Putamen (tissue), 1 donor: ENCODE results near the gene H2BK1.
A peak's percentile ranks its signal among the peaks of the same experiment; 100 is the strongest.

Source experiments
- DNase-seq: peaks from one replicate; pipeline ENCODE4 v3.0.0-alpha.2; 2016; ENCODE audit warnings: low spot score

H2BK1 gene

DNA sequence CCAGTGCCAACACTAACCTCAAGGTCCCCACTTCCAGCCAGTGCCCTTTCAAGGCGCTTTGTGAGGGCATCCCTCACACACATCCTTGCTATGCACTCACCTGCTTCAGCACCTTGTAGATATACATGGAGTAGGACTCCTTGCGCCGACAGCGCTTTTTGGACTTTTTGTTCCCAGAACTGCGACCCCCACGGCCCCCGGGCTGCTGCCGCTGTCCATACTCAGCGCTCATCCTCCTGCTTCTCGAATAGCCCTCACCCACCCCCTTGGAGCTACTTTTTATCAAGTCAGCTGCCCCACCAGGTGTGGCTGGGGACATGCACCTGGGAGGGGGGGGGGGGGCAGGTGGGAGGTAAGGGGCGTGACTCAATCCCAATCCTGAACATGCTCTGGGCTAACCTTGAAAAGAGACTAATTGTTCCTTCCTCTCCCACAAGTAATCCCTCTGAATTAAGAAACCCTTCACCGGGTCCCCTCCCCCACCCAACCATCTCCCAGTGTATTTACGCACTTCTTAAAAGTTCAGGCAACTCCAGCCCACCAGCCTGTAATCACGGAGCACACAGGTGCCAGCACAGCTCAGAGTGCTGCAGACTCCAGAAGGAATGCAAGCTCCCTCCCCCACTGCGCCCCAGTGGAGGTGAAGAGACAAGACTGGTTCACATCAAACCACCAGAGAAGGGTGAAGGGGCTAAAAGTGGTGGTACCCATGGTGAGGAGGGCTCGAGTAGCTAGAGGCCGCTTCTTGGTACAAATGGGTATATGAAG lies at the start of gene H2BK1:
H2BK1 (minus strand) TSS at position 402 of the 768 bp plus-strand sequence; CDS start at position 232, 170 bp downstream.
- no peak for DNase-seq

DNA sequence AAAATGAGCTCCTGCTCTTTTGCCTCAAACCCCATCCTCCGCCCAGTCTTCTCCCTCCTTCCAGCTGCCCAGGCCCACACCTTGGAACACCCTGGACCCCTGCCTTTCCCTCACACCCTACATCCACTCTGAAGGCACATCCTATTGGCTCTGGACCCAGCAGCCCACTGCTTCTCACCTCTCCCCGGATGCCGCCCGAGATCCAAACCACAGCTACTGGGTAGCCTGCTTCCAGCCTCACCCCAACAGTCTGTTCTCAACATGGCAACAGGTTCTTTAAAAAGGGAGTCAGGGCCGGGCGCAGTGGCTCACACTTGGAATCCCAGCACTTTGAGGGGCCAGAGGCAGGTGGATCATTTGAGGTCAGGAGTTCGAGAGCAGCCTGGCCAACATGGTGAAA lies 47.7 kb upstream of the H2BK1 start:
- DNase-seq: no peak

DNA sequence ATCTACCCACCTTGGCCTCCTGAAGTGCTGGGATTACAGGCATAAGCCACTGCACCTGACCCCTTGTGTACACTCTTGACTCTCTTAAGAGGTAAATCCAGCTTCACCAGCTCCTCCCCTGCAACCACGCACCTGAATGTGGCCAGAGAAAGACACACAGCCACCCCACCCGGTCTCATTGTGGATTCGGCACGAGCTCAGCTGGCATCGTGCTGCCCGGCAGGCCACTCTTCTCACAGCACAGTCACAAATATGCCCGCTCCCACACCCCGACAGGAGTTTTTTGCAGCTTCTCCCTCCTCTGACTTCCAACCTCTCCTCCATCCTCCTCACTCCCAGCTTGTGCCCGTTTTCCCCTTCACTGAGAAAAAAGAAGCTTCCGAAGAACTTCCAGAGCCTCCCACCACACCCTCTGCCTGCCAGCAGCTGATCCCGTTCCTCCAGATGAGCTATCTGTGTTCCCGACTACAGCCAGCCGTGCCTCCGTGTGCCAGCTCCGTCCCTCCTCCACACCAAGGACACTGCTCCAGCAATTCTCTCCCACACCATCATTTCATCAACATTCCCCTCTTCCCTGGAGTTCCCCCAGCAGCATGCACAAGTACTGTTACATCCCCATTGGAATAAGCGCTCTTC lies 46.2 kb upstream of the H2BK1 start:
- no peak for DNase-seq

DNA sequence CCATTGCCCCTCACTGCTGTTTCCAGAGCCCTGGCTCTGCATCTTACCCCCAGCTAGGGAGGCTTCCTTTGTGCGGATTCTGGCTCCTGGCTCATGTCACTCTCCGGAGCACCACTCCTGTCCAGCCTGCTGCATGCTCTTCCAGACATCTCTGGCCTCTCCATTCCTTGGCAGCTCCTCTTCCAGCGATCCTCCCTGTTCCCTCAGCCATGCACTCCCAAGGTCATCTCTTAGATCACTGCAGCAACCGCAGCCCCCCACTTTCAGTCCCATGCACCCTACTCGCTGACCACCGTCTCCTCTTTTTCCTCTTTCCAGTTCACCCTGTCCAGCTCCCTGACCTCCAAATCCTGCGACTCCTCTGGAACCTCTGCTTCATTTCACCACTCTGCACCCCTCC lies 45.1 kb upstream of the H2BK1 start:
- no peak for DNase-seq

DNA sequence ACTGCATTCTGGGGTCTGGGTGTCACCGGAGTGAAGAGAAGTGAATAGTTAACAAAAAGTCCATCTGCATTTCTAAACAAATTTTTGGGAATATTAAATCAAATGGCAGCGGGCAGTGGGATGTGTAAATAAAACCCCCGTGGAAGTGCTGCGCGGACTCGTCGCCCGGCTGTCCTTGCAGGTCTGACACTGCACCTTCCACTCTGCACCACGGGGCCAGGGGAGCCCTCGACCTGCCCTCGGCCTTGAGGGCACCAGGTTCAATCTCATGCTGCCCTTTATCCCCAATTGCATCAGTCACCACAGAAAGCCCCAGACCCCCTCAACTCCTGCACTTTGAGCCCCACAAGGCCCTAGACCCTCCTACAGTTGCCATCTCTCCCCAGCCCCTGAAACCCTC lies 44.6 kb upstream of the H2BK1 start:
- DNase-seq: no peak

DNA sequence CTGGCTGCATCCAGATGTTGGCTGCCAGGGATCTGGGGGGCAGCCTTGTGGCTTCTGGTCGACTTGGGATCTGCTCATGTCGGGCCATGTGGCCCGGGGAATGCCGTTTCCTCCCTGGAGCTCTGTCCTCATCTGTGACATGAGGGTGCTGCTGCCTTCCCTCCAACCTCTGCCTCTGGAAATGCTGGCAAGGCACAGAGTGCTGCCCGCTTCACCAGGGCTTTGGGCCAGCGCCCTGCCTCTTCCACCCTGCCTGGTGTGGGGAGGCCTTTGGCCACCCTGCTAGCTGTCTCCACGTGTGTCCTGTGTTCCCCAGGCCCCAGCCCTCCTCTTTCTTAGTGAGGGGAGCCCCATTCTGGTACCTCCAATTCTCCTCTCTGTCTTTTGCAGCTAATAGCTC lies 44.0 kb upstream of the H2BK1 start:
- no peak for DNase-seq

DNA sequence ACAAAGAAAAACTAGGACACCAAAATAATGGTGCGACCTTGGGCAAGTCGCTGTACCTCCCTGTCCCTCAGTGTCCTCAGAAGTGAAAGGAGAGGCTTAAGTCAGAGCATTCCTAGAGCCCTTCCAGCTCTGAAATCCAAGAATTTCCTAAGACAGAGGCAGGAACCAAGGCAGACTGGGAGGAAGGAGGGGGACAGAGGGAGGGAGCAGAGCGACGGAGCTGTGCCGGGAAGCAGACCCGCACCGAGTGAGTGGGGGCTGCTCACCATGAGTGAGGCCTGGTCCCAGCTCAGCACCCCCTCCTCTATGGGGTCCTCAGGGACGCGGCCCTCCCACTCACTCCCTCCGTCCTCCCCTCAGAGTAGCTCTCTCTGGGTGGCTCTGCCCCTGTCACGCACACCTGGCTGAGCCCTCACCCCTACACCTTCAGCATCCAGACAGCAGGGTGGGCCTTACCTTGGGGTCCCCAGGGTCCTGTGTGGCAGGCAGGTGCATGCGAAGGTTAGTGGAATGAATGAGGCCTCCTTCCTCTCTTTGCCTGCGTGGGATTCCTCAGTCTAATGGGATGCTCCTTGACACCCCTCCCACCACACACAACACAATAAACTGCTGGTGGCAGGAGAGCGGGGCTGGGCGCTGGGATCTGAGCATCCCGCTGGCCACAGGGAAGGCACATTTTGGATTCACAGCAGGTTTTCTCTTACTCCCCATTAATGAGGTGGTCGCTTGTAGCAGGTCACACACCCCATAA lies 42.8 kb upstream of the H2BK1 start:
- DNase-seq: no peak

DNA sequence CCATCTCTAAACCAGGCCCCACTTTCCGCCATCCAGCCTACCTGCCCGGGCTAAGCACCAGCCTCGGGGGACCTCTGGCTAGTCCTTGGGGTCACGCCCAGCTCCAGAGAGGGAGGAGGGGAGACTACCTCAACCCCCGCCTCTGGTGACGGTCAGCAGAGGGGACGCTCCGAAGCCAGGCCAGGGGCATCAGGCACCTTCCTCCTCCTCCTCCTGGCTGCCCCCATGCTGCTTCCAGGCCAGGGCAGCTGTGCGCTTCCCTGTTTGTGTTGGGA lies 42.2 kb upstream of the H2BK1 start:
- no peak for DNase-seq

DNA sequence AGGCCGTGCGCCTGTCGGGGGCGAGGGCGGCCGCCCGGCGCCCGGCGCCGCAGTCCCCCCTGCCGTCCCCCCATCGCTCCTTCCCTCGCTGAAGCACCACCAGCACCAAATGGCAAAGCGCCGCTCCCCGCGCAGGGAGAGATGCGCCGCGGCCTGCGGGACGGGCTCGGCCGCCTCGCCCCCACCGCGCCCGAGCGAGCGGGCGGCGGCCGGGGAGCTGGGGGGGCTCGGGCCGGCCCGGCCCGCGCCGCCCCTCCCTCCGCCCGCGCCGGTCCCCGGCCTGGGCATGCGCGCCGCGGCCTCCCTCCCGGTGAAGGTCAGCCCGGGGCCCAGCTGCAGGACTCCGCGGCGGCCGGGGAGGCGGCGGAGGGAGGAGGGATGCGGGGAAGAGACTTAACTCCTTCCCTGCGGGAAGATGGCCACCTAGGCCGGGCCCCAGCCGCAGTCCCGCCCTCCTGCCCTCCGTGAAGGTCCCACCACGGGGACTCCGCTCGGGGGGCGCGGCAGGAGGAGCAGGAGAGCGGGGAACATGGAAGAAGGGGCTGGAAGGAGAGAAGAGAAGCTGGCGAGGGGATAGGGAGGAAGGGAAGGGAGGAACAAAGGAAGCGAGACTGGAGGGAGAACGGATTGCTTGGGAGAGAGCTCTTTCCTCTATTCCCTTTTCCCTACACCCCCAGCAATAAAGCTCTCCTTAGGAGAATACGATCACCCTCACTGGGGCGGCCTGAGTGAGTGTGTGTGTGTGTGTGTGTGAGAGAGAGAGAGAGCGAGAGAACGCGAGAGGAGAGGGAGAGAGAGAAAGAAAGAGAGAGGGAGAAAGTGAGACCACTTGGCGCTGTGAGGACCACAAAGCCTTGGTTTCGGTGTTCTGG lies 41.6 kb upstream of the H2BK1 start:
- peak; percentile 80 for DNase-seq

DNA sequence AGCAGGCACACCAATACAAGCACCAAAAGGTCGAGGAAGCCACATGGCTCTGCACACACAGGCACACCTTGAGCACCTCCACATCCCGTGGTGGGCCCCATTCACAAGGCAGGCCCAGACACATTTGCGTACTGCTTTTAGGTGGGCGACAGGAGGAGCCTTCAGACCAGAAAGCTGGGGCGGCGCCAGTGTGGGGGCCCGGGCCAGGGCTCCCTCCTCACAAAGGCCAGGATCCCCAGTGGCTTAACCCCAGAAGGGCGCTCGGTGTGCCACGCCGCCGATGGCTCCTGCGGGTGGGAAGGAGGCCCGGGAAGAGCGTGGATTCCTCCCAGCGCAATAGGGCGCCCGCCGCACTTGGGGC lies 41.0 kb upstream of the H2BK1 start:
- no peak for DNase-seq

DNA sequence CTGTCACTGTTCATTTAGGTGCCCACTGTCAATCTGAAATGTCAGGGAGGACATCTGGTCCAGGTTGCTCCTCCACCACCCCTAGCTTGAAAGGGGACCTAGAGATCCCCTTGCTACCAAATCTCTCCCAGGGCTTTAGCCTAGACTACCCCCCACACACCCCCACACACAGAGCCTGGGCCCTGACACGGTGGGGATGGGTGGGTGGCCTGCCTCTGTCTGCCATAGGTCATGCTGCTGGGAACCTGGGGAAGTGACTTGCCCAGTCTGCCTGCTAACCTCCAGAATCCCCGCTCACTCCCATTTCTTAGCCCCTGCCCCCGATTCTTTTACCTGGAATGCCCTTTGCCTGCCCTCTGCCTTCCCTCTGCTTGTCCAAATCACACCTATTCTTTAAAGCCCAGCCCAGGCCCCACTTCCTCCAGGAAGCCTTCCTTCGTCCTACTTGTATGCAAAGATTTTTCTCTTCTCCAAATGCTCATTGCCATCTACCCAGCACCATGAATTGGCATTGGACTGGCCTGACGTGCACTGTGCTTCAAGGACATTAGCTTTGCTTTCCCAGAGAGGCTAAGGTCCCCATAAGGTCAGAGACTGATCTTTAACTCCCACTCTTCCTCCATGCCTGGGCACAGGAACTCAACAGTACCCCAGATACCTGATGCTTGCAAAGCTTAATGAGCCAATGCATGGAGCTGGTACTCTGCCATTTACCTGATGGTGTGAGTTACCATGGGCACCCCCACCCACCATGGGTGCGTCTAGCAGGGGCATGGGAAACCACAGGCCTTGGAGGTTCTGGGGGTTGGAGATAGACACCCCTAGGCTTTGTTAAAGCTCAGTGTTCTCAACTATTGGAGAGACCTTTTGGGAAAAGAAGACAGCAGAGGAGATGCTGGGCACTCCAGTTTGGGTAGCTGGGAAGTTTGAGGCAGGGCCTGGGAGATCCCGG lies 40.2 kb upstream of the H2BK1 start:
- no peak for DNase-seq

DNA sequence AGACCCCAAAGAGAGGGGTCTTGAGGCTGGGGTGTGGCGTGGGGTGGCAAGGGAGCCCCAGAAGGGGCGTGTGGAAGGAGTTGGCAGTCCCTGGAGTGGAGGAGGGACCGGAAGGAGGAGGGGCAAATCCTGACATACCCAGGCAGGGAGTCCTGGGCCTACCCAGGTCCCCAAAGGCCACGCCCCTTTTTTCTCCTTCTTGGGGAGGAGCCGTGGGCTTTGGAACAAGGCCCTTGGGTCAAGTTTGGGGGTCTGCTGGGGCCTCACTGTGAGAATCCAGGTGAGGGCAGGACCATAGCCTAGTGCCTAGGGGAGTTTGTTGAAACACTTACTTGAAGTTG lies 39.4 kb upstream of the H2BK1 start:
- DNase-seq: no peak

DNA sequence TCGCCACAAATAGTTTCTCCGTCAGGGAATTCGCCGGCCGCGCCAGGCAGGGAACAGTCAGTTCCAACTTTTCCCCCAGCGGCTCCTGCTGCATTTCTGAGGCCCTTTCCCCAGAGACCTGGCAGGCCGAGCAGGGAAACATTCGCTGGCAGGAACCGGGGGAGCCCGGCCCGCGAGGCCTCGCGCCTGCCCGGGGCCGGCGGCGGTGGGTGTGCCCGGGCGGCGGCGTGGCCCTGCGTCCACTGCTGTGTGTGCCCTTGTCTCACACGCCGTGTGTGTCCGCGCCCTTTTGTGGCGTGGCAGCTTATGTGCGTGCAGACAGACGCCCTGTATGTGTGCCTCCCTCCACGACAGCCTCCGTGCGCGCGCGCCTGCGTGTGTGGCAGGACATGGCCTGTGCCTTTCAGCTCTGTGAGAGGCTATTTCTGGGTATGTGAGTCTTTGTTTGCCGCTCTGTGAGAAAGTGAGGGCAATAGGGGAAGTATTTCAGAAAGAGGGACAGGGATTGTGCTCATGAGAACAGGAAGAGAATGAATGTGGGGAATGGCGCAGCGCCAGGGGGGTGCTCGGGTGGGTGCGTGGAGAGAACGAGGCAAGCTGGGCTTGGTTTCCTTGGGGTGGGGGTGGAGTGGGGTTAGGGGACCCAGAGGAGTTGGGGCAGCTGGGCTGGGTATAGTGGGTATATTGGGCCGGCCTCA lies 38.9 kb upstream of the H2BK1 start:
- no peak for DNase-seq

DNA sequence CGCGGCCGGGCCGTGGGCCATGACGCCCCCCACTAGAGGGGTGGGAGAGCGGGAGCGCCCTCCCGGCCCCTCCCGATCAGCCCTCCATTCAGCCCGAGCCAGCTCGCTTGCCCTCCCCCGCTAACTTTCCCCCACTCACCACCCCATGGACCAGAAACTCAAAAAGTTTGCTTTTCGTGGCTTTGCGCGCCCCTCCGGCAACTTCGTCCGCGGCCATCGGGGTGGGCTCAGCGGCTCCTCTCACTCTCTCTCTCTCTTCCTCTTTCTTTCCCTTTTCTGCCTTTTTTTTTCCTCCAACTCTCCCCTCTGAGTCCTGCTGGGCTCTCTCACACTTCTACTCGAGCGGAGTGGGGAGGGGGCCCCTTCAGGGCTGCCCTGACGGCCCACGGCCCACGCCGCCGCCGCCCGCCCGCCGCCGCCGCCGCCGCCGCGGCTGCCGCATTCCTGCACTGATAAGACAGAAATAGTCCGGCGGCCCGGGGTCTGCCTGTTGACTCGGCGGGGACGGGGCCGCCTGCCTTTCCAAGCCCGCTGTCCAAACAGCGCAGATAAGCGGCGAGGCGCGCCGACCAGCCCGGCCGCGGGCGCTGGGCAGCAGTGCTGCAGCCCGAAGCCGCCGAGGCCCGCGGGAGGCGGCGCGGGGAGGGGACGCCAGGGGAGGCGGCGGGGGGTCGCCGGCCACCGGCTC lies 38.2 kb upstream of the H2BK1 start, which contains the start of gene SMARCD3:
SMARCD3 (minus strand) TSS at position 349 of the 688 bp plus-strand sequence; CDS start at position 217, 132 bp downstream.
- no peak for DNase-seq

DNA sequence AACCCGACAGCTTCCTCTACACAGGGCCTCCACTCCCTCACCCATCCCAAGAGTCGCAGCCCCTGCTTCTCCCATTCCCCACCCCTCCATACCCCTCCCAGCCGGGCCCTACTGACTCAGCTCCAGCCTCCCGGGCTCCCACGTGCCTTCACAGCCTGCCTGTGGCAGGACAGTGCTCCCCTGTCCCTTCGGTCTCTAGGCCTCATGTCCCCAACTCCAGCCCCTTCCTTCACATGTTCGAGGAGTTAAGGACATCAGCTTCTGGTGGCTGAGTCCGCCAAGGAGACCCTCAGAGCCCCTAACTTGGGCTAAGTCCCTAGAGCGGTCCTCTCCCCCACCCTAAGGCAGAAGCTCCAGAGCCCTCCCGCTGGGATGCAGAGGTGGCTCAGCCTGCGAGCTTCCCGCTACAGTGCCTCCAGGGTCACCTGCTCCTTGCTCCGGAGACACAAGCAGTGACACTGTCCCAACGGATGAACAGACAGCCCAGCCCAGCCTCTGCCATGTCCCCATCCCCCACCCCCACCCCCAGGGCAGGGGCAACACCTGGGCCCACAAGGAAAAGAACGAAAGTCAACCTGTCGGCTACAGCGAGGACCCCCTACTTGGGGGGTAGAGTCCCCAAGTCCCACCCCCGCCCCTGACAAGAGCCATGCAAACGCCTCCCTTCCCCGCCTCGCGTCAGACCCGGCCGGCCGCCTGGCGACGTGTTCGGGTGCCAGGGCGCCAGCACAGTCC lies 37.5 kb upstream of the H2BK1 start:
- DNase-seq: no peak

DNA sequence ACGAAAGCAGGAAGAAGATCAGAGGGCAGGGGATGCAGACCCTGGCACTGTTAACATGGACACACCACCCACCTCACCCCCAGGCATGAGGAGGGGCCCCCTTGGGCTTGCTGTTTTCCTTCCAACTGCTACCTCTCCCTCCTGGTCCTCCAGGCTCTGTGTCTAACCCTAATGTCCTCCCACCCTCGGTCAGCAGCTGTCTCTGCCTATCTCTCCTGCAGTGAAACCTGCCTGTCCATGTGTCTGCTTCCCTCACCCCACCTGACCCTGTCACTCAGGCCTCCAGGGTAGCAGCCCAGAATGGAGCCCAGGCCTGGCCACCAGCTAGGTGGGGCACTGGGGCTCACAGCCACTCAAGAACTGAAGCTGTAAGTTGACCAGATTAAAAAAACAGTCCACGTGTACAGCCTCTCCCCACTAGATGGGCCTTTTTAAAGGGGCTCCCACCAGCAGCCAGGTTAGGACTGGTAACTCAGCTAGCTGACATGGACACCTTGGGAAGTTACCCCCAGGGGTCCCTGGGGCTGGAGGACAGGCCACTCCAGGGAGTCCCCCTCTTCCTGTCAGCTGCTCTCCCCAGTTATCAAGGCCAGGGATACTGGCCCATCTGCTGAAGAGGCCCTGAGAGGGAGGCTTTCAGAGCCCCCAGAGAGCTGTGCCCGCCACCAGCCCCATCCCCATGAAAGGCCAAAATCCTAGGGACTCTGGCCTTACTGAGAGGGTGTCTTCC lies 36.7 kb upstream of the H2BK1 start:
- DNase-seq: no peak

DNA sequence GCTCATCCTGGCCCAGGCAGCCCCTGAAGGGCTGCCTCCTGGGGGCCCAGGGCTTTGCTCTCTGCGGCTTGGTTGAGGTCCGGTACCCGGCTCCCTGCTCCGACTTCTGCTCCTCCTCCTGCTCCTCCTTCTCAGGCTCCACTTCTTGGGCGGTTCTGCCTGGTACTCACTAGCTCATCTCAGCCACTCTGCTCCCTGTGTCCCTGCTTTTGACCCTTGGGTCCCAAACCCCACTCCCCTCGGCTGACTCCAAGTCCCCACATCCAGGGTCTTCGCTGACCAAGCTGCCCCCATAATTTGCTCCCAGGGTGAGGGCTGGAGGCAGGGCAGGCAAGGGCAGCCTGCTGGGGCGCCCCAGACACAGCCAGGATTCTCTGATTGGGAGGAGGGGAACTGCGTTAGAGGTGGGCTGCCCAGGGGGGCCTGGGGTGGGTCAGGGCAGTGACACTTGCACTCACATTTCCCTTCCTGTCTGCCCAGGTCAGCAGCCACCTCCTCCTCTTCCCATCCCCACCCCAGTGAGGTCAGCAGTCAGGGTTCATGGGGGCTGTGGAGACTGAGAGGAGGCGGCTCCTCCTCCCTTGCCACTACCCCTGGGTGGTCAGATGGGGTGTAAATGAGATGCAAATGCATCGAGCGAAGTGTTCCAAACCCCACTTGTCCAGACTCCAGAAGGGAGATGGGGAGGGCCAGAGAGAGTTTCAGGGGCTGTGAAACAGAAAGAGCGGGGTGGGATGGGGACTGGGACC lies 36.0 kb upstream of the H2BK1 start:
- no peak for DNase-seq
